SH-SY5Y (cell line): ENCODE data around the gene HINT3.

Experiments
- GATA2 ChIP-seq: IDR thresholded peaks from 2 replicates; pipeline ENCODE4 v1.6.1; 2011; ENCODE audit warnings: mild to moderate bottlenecking, low read depth, low read length
- GATA3 ChIP-seq: IDR thresholded peaks from 2 replicates; pipeline ENCODE4 v1.6.1; 2011; ENCODE audit warnings: low read depth, mild to moderate bottlenecking, low read length, moderate library complexity

Gene HINT3

GRCh38 chr6:125956506-125957390 is at the start of gene HINT3:
TSS of gene HINT3 (plus strand) at chr6:125956770. CDS start at chr6:125956978, 208 bp downstream.
- TF ChIP-seq GATA2 = no peak
- TF ChIP-seq GATA3 = no peak

- TF ChIP-seq GATA3 (no peak), GATA2 (no peak)
Measured at GRCh38 chr6:125910527-125910926, 46.0 kb upstream of the HINT3 start.

GRCh38 chr6:125913145-125913544 is 43.4 kb upstream of the HINT3 start:
- TF ChIP-seq GATA2 (no peak), GATA3 (no peak)

GRCh38 chr6:125913864-125914351 is 42.7 kb upstream of the HINT3 start:
- TF ChIP-seq GATA2 (no peak), GATA3 (no peak)

- TF ChIP-seq GATA3 = no peak
- TF ChIP-seq GATA2 = no peak
Measured at GRCh38 chr6:125918230-125918629, 38.3 kb upstream of the HINT3 start.

GRCh38 chr6:125918681-125919566 is 37.6 kb upstream of the HINT3 start:
- TF ChIP-seq GATA3 (no peak), GATA2 (no peak)

GRCh38 chr6:125919618-125920017 is 37.0 kb upstream of the HINT3 start:
- TF ChIP-seq GATA3 (no peak), GATA2 (no peak)

- no peak for TF ChIP-seq GATA2
- no peak for TF ChIP-seq GATA3
Measured at GRCh38 chr6:125922322-125922860, 34.2 kb upstream of the HINT3 start.

- TF ChIP-seq GATA2 = no peak
- TF ChIP-seq GATA3 = no peak
Measured at GRCh38 chr6:125923366-125923877, 33.1 kb upstream of the HINT3 start.

GRCh38 chr6:125924169-125924568 is 32.4 kb upstream of the HINT3 start:
- TF ChIP-seq GATA3 = no peak
- TF ChIP-seq GATA2 = no peak

- TF ChIP-seq GATA2 (no peak), GATA3 (no peak)
Measured at GRCh38 chr6:125924697-125925358, 31.7 kb upstream of the HINT3 start.

- TF ChIP-seq GATA3 (no peak), GATA2 (no peak)
Measured at GRCh38 chr6:125926711-125927110, 29.9 kb upstream of the HINT3 start.

GRCh38 chr6:125927761-125928160 is 28.8 kb upstream of the HINT3 start:
- no peak for TF ChIP-seq GATA3
- TF ChIP-seq GATA2 = no peak

- TF ChIP-seq GATA2 (no peak), GATA3 (no peak)
Measured at GRCh38 chr6:125930765-125931418, 25.7 kb upstream of the HINT3 start.
